NCI-H187 treated with DMSO at 0.1 percent for 48 hours (cell line): ENCODE measurements around the gene CALM3.

ENCODE experiments used
- DNase-seq: peaks from one replicate; lab custom pipeline; 2025; lab: John Stamatoyannopoulos, UW

The CALM3 gene

DNA sequence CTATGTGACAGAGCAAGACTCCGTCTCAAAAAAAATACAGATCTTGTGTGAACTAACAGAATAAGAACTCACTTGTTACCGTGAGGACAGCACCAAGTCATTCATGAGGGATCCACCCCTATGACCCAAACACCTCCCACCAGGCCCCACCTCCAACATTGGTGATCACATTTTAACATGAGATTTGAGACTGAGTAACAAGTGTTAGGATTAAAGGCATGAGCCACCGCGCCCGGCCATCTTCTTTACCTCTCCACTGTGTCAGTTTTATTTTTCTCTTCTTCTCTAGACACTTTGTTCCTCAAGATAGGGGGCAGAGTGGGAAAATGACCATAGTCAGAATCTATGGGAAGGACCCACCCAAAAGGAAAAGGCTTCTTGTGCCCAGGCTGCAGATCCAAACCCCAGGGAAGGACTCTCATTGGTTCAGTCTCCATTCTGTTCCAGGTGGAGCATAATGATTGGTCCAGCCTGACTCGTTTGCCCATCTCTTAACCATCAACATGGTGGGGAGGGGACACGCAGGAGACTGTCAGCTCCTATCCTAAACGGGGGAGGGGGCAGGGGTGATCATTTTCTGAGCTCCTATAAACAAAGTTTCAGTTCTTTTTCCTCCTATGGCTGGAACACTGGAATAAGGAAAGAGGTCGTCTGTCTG lies 1.3 kb upstream of the CALM3 start:
- DNase-seq: no peak

DNA sequence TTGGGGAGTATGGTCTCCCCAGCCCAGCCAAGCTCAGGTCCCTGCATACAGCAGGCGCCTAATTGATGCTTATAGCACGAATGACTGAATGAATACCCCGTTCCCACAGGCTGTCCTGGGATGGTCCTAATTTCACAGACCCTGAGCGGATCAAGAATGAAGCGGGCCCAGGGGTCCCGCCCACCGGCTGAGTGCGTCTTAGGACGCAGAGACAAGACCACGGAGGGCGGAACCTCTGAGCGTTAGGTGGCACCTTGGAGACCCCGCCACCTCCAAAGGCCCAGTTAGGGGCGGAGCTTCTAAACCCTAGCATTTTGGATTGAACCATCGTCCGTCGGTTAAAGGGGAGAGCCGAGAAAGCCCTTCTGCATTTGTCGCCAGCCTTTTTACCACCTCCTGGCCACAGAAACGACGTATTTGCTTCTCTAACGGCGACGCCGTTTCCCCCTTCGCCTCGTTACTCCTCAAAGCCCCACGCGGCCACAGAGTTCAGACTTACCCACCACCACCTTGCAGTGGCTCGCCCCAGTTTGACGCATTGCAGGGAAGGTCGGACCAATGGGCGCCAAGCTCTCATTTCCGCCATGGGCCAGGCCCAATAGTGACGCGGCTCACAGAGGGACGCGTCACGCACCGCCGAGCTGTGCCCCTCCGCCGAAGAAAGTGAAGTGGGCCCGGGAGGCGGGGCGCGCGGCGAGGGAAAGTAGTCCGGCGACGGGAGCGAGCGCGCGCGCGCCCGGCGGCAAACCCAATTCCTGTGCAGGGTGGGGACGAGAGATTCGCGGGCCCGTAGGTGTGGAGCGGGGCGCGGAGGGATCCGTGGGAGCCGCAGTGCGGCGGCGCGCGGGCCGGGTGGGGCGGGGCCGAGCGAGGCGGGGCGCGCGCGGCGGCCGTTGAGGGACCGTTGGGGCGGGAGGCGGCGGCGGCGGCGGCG lies 479 bp upstream of the CALM3 start:
- peak; percentile 96 for DNase-seq

DNA sequence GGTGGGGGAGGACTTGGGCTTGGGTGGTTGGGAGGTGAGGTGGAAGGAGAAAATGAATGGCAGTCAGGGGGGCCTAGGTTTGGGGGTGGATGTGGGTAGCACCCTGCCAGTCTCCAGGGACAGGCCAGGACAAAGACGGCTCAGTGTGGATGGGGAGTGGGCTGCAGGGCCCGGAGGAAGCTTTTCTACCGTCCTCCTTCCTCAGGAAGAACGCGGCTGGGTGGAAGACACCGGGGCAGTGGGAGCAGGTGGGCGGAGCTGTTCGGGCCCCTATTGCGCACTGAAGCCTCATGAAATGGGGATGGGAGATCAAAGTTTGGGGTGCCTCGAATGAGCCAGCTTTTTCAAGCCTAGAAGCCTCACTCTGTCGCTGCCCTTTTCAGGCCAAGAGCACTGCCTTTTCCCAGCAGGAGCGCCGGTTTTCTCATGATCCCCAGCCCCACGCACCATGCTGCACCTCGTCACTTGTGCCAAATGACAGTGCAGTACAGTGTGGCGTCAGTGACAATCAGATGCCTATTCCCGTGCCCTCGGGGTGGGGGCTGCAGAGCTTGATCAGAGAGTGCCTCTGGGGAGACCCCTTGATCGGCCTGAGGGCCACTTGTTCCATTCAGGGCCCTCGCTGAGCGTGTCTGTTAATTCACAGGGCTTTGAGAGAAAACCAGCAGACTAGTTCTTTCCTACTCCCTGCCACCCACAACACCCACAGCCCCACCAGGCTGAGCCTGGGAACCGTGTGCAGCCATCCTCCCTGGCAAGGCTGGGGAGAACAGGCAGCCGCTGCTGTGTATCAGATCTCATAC lies 1.5 kb downstream of the CALM3 start:
- no peak for DNase-seq

DNA sequence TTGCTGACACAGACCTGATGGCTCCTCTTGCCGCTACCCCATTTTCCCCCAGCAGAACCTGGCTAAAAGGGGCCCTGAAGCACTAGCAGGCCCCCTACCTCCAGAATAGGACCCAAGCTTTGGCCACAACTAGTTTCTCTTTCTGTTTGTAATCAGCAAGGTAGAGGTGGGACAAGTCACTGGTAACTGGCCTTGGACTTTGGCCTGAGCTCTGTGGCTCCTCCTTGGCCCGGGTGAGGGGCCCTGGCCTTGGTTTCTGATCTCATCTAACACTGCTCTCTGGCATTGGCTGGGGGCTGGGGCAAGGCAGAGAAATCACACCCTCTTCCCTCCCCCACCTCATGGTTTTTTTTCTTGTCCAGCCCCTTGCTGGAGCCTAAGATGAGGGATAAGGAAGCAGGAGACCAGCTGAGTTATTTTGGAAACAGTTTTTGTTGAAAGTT lies 2.1 kb downstream of the CALM3 start:
- no peak for DNase-seq

DNA sequence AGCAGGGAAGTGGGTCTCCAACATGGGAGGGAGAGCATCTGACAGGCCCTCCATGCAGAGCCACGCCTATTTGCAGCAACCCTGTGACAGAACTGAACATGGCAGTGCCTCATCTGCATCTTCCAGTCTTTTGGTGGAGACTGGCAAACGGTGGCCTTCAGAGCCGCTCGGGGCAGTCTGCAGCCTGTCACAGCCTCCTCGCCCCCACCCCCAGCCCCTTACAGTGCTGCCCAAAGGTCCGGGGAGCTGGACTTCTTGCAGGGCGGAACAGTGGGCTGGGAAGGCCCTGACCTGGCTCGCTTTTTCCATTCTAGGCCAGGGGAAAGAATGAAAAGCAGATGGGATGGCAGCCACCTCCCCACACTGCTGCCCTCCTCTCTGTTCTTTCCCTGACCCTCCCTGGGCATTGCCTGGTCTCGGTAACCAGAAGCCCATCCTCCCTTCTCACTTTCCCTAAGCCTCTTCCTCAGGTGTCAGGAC lies 2.7 kb downstream of the CALM3 start:
- no peak for DNase-seq

DNA sequence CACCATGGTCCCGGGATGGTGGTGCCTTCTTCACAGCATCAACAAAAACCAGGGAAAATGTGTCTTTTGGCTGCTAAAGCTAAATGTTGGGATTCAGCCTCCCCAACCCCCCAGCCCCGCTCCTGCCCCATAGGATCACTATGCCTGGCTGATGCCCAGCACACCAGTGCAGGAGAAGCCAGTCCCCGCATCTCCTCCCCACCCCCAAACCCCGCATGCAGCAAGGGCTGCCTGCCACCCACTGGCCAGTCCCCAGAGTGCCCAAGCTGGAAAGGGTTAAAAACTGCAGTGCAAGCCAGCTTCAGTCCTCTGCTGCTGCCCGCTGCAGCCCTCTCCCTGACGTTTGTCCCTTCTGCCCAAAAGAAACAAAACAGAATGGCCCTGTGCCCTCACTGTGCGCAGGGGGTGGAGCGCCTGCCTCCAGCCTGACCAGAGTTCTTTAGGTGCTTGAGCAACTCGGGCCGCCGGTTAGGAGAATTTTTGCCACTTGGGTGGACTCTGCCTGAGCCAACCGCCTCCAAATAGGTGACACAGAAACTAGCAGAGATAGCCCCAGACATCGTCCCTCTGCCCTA lies 3.7 kb downstream of the CALM3 start:
- DNase-seq: no peak

DNA sequence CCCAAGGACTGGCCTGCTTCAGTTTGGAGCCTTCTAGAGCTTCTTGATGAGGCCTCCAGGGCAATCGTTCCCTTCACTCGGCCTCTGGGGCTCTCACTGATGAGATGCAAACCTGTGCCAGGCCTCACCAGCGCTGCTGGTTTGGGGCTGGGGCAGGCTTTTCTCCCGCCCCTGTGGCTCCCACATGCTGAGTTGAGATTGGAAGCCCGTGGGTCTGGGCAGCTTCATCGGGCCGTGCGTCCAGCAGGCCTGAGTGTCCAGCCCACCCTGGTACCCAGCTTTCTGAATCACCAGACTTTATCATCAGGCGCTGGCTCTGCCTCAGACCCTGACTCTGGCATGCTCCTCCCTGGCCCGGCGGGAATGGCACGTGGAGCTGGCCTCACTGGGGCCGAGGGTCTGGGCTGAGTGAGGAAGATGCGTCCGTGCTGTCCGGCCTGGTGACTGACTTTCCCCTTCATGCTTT lies 4.3 kb downstream of the CALM3 start:
- DNase-seq: no peak

DNA sequence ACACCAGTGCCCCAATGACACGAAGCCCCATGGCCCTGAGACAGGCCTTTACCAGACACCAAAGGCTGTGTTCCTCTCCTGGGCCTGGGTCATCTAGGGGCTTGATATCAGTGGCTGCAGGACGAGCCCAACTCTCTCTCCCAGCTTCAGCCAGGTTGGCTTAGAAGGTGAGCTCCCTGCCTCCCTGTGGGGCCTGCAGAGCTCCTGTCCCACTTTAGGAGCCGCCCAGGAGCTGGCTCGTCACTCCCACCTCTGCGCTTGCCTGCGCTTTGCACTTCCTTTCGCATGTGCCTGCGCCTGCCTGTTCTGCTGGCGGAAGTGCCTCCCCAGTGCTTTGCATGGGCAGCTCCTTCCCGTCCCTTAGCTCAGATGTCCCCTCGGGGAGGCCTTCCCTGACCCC lies 4.9 kb downstream of the CALM3 start:
- DNase-seq: no peak

DNA sequence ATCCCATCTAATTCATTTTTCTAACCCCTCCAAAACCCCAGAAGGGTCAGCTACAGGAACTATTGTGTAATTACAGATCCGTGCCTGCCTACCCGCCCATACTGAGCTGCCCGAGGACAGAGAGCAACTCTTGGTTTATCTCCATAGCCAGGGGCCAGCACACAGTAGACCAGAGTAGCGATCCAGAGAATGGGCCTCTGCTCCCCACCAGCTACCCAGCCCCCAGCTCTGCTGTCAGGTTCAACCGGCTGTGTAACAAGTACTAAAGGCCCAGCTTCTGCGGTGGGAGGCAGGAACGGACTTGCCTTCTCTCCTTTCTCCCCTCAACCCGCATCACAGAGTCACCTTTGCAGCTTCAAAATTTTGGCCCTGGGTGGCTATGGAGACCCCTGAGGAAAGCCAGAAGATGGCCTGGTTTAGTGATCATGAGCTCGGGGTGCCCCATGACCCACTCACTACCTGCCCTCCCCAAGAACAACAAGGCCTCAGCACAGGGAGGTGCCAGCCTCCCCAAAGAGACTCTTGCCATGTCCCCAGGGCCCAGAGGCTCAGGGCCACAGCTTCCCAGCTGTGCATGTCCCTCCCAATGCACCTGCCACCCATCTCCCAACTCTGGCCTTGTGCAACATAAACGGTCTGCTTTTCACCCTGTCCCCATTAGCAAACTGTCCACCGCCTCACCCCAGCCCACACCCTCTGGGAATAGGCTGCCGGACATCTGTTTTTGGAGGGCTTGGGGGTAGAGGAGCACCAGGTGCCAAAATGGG lies 5.7 kb downstream of the CALM3 start:
- DNase-seq: no peak

DNA sequence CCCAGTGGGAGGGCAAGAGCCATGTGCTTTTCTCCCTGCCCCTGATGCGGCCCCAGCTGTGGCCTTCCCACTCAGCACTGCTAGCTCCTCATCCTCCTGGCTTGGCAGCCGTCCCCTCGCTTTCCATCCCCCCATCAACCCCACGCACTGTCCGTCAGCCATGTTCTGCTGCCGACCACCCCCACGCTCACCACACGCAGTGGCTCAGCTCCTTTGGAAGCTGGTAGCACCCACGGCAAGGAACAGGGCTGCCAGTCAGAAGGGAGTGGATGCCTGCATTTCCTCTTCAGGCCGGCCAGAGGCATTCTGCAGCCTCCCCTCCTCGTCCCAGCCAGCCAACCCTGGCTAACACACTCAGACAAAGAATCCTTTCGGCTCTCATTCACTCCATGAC lies 6.3 kb downstream of the CALM3 start:
- DNase-seq: no peak

DNA sequence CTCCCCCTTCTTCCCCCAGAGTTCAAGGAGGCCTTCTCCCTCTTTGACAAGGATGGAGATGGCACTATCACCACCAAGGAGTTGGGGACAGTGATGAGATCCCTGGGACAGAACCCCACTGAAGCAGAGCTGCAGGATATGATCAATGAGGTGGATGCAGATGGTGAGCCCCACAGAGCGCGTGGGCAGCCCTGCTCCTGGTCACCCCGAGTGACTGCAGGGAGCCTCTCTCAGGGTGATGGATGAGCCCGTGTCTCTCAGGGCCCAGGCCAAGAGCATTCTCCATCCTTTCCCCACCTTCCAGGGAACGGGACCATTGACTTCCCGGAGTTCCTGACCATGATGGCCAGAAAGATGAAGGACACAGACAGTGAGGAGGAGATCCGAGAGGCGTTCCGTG lies 7.0 kb downstream of the CALM3 start:
- DNase-seq: no peak

DNA sequence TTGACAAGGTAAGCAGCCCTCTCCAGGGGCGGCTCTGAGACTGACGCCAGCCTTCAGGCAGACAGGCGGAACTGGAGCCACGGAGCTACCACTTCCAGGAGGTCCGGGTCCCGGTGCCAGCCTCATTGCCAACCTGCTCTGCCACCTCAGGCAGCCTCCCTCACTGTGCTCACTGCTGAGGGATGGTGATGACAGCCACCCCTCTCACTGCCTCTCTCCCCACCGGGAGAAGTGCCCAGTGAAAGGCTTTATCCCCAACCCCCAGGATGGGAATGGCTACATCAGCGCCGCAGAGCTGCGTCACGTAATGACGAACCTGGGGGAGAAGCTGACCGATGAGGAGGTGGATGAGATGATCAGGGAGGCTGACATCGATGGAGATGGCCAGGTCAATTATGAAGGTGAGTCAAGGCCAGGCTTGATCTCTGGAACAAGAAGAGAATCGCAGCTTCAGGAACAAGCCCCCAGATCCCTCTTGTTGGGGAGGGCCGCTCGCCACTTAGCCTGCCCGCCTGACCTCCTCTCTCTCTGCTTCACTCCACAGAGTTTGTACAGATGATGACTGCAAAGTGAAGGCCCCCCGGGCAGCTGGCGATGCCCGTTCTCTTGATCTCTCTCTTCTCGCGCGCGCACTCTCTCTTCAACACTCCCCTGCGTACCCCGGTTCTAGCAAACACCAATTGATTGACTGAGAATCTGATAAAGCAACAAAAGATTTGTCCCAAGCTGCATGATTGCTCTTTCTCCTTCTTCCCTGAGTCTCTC lies 7.6 kb downstream of the CALM3 start:
- no peak for DNase-seq

DNA sequence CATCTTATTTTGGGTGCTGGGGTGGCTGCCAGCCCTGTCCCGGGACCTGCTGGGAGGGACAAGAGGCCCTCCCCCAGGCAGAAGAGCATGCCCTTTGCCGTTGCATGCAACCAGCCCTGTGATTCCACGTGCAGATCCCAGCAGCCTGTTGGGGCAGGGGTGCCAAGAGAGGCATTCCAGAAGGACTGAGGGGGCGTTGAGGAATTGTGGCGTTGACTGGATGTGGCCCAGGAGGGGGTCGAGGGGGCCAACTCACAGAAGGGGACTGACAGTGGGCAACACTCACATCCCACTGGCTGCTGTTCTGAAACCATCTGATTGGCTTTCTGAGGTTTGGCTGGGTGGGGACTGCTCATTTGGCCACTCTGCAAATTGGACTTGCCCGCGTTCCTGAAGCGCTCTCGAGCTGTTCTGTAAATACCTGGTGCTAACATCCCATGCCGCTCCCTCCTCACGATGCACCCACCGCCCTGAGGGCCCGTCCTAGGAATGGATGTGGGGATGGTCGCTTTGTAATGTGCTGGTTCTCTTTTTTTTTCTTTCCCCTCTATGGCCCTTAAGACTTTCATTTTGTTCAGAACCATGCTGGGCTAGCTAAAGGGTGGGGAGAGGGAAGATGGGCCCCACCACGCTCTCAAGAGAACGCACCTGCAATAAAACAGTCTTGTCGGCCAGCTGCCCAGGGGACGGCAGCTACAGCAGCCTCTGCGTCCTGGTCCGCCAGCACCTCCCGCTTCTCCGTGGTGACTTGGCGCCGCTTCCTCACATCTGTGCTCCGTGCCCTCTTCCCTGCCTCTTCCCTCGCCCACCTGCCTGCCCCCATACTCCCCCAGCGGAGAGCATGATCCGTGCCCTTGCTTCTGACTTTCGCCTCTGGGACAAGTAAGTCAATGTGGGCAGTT lies 8.6 kb downstream of the CALM3 start:
- DNase-seq: no peak

DNA sequence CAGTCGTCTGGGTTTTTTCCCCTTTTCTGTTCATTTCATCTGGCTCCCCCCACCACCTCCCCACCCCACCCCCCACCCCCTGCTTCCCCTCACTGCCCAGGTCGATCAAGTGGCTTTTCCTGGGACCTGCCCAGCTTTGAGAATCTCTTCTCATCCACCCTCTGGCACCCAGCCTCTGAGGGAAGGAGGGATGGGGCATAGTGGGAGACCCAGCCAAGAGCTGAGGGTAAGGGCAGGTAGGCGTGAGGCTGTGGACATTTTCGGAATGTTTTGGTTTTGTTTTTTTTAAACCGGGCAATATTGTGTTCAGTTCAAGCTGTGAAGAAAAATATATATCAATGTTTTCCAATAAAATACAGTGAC lies 9.3 kb downstream of the CALM3 start:
- DNase-seq: no peak

DNA sequence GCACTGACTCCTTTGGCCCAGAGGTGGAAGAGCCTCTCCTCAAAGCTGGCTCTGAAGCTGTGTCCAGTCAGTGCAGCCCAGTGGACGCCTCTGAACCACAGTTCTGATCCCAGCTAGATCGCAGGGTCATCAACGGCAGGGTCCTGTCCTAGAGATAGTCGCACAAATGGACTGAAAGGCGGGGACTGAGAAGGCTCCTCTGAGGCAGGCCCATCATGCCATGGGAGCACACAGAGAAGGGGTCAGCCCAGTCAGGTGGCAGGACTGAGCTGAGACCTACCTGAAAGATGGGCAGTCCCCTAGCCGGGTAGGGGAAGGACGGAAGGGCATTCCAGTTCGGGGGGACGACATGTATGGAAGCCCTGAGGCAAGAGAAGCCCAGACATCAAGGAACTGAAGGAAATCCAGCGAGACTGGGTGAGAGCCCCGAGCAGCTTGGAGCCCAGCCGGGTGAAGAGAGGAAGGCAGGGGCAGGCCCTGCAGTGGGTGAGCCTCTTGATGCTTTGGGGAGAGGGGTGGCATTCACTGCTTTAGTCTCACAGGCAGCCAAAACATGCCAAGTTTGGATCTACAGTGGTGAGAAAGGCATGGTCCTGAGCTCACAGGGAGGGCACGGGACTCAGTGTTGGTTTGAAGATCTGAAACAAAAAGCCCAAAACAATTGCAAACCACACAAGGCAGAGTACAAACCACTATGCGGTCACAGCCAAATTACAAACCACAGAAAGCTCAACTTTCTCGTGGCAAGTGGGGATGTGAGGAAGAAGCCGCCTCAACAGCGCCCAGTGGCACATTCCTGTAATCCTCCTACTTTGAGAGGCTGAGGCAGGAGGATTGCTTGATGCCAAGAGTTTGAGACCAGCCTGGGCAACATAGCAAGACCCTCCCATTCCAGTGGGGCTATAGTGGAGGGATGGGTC lies 10.0 kb downstream of the CALM3 start:
- no peak for DNase-seq

DNA sequence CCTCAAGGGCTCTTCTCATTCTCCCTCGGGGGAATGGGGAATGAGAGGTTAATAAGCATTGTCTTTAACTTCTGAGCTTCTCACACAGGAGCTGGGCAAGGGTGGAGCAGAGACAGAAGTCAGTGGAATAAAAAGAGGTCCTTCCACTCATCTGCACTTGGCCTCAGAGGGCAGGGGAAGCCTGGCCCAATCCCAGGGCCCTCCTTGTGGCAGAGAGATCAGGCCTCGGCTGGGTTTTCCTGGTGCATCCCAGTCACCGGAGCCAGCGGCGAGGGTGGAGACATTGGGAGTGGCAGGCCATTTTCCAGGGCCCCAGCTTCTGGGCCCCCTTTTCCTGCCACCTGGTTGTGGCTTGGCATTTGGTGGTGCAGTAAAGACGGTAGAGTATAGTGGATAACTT lies 10.6 kb downstream of the CALM3 start:
- no peak for DNase-seq

DNA sequence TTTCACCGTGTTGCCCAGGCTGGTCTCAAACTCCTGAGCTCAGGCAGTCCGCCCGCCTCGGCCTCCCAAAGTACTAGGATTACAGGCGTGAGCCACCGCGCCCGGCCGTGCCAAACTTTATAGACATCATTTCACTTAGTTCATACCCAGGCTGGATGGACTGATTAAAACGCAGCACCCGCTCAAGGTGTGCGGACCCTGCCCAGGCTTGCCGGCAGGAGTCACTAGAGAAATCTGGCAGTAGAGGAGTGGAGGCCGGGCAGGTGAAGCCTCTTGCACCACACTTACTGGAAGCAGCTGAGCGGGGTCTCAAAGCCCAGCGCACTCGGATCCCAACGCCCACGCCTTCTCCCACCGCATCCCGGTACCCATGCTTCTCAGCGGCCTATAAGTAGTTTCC lies 12.4 kb downstream of the CALM3 start:
- DNase-seq: no peak

DNA sequence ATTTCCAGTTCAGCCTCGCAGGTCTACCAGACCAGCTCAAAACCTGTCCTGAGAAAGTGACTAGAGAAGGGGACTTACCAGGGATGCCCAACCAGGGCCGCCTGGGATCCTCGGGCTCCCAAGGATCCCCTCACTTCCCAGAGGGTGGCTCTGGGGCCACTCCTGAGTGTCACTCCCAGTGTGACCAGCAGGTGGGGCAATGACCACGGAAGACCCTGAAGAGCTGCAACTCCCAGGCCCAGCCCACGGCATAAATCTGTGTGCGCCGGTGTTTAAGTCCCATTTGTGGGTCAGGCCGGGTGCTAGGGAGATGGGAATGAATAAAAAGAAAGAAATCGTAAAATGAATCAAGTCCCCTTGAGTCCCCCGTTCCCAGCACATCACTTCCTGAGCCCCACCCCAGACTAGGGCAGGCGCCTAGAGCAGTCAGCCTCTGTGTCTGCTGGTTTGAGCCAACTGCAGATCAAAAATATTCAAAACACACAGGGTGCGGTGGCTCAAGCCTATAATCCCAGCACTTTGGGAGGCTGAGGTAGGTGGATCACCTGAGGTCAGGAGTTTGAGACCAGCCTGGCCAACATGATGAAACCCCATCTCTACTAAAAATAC lies 13.1 kb downstream of the CALM3 start:
- DNase-seq: peak; percentile 17
